GM18951 (cell line): Measurements from ENCODE around the gene CD2.
"Not testable (repeated sequence)": the region's sequence is repeated elsewhere in the genome, so short reads cannot be mapped to it uniquely, and the experiment has no call there.

Source experiments
- POLR2A ChIP-seq: IDR thresholded peaks from 4 replicates; pipeline ENCODE4 v1.6.1; 2011; ENCODE audit warnings: mild to moderate bottlenecking; ENCODE audit not compliant: insufficient read length, insufficient read depth; ENCODE audit errors: extremely low read depth
- in situ Hi-C: fragments of 300-500 bp; cut with MboI; formaldehyde crosslinking; loops from one replicate; pipeline ENCODE4 v1.12.0; 2022; ENCODE audit warnings: low sequenced_read_pairs, mixed read lengths, inconsistent platforms; ENCODE audit not compliant: unreplicated experiment

Gene CD2

GRCh38 chr1:116737855-116738321 lies 16.3 kb upstream of the CD2 start:
- no peak for TF ChIP-seq POLR2A
- in situ Hi-C loops, result loop anchor here (10.0 kb wide), 1 partner anchor 317 kb away; no protein-coding TSS in a partner anchor

GRCh38 chr1:116738673-116739370 lies 15.4 kb upstream of the CD2 start:
- in situ Hi-C loops, result loop anchor here (10.0 kb wide), 1 partner anchor 316 kb away; no protein-coding TSS in a partner anchor

GRCh38 chr1:116739371-116740012 lies 14.7 kb upstream of the CD2 start:
- in situ Hi-C loops, result loop anchor here (10.0 kb wide), 1 partner anchor 315 kb away; no protein-coding TSS in a partner anchor
- no peak for TF ChIP-seq POLR2A

More at GRCh38 chr1:116738673-116739370, 15.4 kb upstream of the CD2 start:
- TF ChIP-seq POLR2A, result no peak

- TF ChIP-seq POLR2A, result no peak
- in situ Hi-C loops, result no loop called here
These were observed 13.9 kb upstream of the CD2 start for GRCh38 chr1:116740296-116740695.

- in situ Hi-C loops, result no loop called here
- no peak for TF ChIP-seq POLR2A
These were observed 13.5 kb upstream of the CD2 start for GRCh38 chr1:116740746-116741145.

- TF ChIP-seq POLR2A, result no peak
- in situ Hi-C loops, result no loop called here
These were observed 12.2 kb upstream of the CD2 start for GRCh38 chr1:116741836-116742565.

GRCh38 chr1:116743535-116743934 lies 10.7 kb upstream of the CD2 start:
- in situ Hi-C loops, result no loop called here

GRCh38 chr1:116748272-116748671 lies 6.0 kb upstream of the CD2 start:
- in situ Hi-C loops, result no loop called here
- TF ChIP-seq POLR2A, result no peak

More at GRCh38 chr1:116743535-116743934, 10.7 kb upstream of the CD2 start:
- no peak for TF ChIP-seq POLR2A

GRCh38 chr1:116751146-116751545 lies 3.1 kb upstream of the CD2 start:
- TF ChIP-seq POLR2A, result no peak

GRCh38 chr1:116751621-116752020 lies 2.6 kb upstream of the CD2 start:
- no peak for TF ChIP-seq POLR2A
- in situ Hi-C loops, result no loop called here

More at GRCh38 chr1:116751146-116751545, 3.1 kb upstream of the CD2 start:
- in situ Hi-C loops, result no loop called here

GRCh38 chr1:116753312-116753711 lies 918 bp upstream of the CD2 start:
- in situ Hi-C loops, result no loop called here

GRCh38 chr1:116755066-116755465 lies 836 bp downstream of the CD2 start:
- TF ChIP-seq POLR2A, result no peak

More at GRCh38 chr1:116753312-116753711, 918 bp upstream of the CD2 start:
- TF ChIP-seq POLR2A, result no peak

GRCh38 chr1:116755681-116756080 lies 1.5 kb downstream of the CD2 start:
- in situ Hi-C loops, result no loop called here
- no peak for TF ChIP-seq POLR2A

More at GRCh38 chr1:116755066-116755465, 836 bp downstream of the CD2 start:
- in situ Hi-C loops, result no loop called here

- in situ Hi-C loops, result not testable (repeated sequence)
These were observed 1.9 kb downstream of the CD2 start for GRCh38 chr1:116756092-116756491.

GRCh38 chr1:116758456-116758815 lies 4.2 kb downstream of the CD2 start:
- in situ Hi-C loops, result not testable (repeated sequence)
